ENCODE data around the gene TP53I11.

Gene TP53I11

DNA sequence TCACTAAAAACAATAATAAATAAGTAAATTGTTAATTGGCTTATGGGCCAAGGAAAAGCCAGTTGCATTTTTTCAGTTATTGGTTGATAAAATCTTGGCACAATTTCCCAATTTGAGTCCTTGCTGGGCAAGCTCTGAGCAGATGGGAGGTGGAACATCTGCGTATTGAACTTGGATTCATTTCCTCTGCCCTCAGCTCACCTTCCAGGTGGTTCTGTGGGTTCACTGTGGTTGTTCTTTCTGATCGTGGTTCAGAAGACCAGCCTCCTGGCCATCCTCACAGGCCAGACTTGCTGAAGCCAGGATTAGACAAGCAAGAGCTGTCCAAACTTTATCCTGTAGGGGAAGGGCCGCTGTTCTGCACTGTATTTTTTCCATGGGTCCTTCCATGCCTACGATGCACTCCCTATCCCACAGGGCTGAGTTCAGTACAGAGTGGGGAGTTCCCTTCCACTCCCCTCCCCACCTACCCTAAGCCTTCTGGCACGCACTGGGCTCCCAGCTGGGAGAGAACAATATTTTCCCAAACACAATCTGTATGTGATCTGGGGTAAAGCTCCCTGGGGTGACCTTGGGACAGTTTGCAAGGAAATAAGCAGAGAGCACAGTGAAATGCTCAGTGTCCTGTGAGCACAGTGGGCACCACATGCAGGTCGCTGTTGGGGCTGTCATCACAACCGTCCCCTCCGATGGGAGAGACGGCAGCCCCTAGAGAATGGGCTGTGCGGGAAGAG, 43.5 kb upstream of the TP53I11 start:
- Histone ChIP-seq H4K5ac (ENCODE audit: low read length) (no peak overlapping the region), H3K18ac (ENCODE audit: low read length) (no peak overlapping the region), H3K27ac (ENCODE audit: low read depth, low read length) (no peak overlapping the region), H3K79me2 (ENCODE audit: control insufficient read depth, insufficient read depth, low read length) (no peaks in the 10 kb centered on the region), H2BK120ac (ENCODE audit: low read depth, low read length) (no peak overlapping the region), H3K4me3 (ENCODE audit: low read length) (no peak overlapping the region), H4K8ac (ENCODE audit: low read depth, low read length) (no peak overlapping the region), H3K79me1 (ENCODE audit: low read length) (no peaks in the 10 kb centered on the region), H3K36me3 (ENCODE audit: control insufficient read depth, insufficient read depth, low read length) (no peaks in the 10 kb centered on the region), H2AK5ac (ENCODE audit: low read length) (no peak overlapping the region), H3K27me3 (ENCODE audit: insufficient read depth, low read length, poor library complexity) (no peaks in the 10 kb centered on the region), H2BK5ac (ENCODE audit: low read length) (no peak overlapping the region), H3K9ac (ENCODE audit: low read length) (no peak overlapping the region), H2BK15ac (replicated peaks; ENCODE audit: low read depth) (no peak overlapping the region), H3K23ac (ENCODE audit: low read length) (peak overlapping the region; percentile 15), H3K56ac (ENCODE audit: low read length) (no peak overlapping the region), H3K4ac (ENCODE audit: low read depth, low read length) (no peak overlapping the region), H3K4me2 (ENCODE audit: low read length) (no peak overlapping the region), H3K4me1 (ENCODE audit: control insufficient read depth, low read depth, low read length) (no peaks in the 10 kb centered on the region)
- no CpG with 5 or more reads among the region's 10 CpGs for WGBS (ENCODE audit: extremely low coverage, insufficient coverage, low lambda C conversion rate)
- DNase-seq = no peak

DNA sequence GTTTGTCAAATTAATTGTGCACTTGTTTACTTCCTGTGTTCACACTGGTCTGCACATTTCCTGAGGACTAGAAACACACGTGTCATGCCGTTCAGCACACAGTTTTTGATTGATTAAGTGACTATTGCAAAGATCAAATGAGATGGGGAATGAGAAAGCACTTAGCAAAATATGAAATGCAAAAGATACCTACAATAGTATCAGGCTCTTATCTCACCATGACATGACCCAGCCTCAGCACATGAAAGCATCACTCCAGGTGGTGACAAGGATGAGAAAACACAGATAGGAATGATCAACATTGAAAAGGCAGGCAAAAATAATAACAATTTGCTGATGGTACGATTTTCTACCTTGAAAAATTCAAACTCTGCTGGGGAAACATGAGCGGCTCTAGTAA, 42.1 kb upstream of the TP53I11 start:
- Histone ChIP-seq H2BK15ac (replicated peaks; ENCODE audit: low read depth) (no peak overlapping the region), H3K4me3 (ENCODE audit: low read length) (no peak overlapping the region), H3K27ac (ENCODE audit: low read depth, low read length) (no peak overlapping the region), H3K4me2 (ENCODE audit: low read length) (no peak overlapping the region), H4K5ac (ENCODE audit: low read length) (no peak overlapping the region), H2AK5ac (ENCODE audit: low read length) (no peak overlapping the region), H3K79me1 (ENCODE audit: low read length) (no peaks in the 10 kb centered on the region), H3K4ac (ENCODE audit: low read depth, low read length) (no peak overlapping the region), H3K56ac (ENCODE audit: low read length) (no peak overlapping the region), H2BK120ac (ENCODE audit: low read depth, low read length) (no peak overlapping the region), H3K9ac (ENCODE audit: low read length) (no peak overlapping the region), H3K79me2 (ENCODE audit: control insufficient read depth, insufficient read depth, low read length) (no peaks in the 10 kb centered on the region), H4K8ac (ENCODE audit: low read depth, low read length) (no peak overlapping the region), H3K23ac (ENCODE audit: low read length) (no peak overlapping the region), H3K4me1 (ENCODE audit: control insufficient read depth, low read depth, low read length) (no peaks in the 10 kb centered on the region), H3K27me3 (ENCODE audit: insufficient read depth, low read length, poor library complexity) (no peaks in the 10 kb centered on the region), H3K18ac (ENCODE audit: low read length) (no peak overlapping the region), H3K36me3 (ENCODE audit: control insufficient read depth, insufficient read depth, low read length) (no peaks in the 10 kb centered on the region), H2BK5ac (ENCODE audit: low read length) (no peak overlapping the region)
- DNase-seq = no peak
- WGBS (ENCODE audit: extremely low coverage, insufficient coverage, low lambda C conversion rate) = no CpG with 5 or more reads among the region's 4 CpGs

DNA sequence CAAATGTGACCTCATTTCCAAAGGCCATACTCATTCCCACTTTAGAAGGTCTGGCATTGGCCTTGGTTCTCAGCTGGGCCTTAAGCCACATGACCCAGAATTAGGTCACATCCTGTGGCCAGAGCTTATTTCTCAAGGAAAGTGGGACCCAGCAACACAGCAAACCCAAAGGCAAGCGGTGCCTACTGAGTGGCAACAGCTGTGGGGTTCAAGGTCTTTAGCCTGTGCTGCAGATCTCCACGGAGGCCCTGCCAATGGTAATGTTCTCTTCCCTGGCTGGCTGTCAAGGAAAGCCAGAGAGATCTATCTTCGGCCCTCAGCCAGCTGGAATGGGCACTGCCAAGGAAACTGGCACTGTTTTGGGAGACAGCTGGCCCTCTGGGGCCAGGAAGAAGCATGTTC, 41.5 kb upstream of the TP53I11 start:
- H4K8ac ChIP-seq (ENCODE audit: low read depth, low read length) = no peak overlapping the region
- no peaks in the 10 kb centered on the region for H3K27me3 ChIP-seq (ENCODE audit: insufficient read depth, low read length, poor library complexity)
- no peak overlapping the region for H2BK120ac ChIP-seq (ENCODE audit: low read depth, low read length)
- no peak overlapping the region for H3K27ac ChIP-seq (ENCODE audit: low read depth, low read length)
- no peaks in the 10 kb centered on the region for H3K79me2 ChIP-seq (ENCODE audit: control insufficient read depth, insufficient read depth, low read length)
- H3K79me1 ChIP-seq (ENCODE audit: low read length) = no peaks in the 10 kb centered on the region
- no peak overlapping the region for H3K56ac ChIP-seq (ENCODE audit: low read length)
- H4K5ac ChIP-seq (ENCODE audit: low read length) = no peak overlapping the region
- no peak overlapping the region for H2BK15ac ChIP-seq (replicated peaks; ENCODE audit: low read depth)
- no peaks in the 10 kb centered on the region for H3K4me1 ChIP-seq (ENCODE audit: control insufficient read depth, low read depth, low read length)
- no peak overlapping the region for H3K9ac ChIP-seq (ENCODE audit: low read length)
- H2AK5ac ChIP-seq (ENCODE audit: low read length) = no peak overlapping the region
- no peaks in the 10 kb centered on the region for H3K36me3 ChIP-seq (ENCODE audit: control insufficient read depth, insufficient read depth, low read length)
- H3K4ac ChIP-seq (ENCODE audit: low read depth, low read length) = no peak overlapping the region
- H3K4me2 ChIP-seq (ENCODE audit: low read length) = no peak overlapping the region
- H3K23ac ChIP-seq (ENCODE audit: low read length) = no peak overlapping the region
- no peak overlapping the region for H3K4me3 ChIP-seq (ENCODE audit: low read length)
- no peak overlapping the region for H2BK5ac ChIP-seq (ENCODE audit: low read length)
- H3K18ac ChIP-seq (ENCODE audit: low read length) = no peak overlapping the region
- WGBS (ENCODE audit: extremely low coverage, insufficient coverage, low lambda C conversion rate) = no CpG with 5 or more reads among the region's 3 CpGs
- no peak for DNase-seq

DNA sequence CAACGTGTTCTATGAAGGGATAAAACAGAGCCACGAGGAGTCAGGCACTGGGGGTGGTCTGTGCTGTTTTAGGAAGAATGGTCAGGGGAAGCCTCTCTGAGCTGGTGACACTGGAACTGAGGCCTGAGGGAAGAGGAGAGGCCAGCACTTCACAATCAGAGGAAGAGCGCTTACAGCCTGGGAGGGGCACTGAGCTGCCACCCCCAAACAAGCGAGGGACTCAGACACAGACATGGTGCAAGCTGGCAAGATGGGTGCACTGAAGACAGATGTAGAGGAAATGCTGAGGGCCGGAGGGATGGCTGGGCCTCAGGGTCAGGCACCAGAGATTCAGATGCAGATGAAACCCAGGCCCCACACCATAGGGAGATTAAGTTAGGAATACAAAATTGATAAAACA, 40.0 kb upstream of the TP53I11 start:
- H3K79me2 ChIP-seq (ENCODE audit: control insufficient read depth, insufficient read depth, low read length) = no peaks in the 10 kb centered on the region
- no peak overlapping the region for H3K18ac ChIP-seq (ENCODE audit: low read length)
- H2BK120ac ChIP-seq (ENCODE audit: low read depth, low read length) = no peak overlapping the region
- H3K9ac ChIP-seq (ENCODE audit: low read length) = no peak overlapping the region
- no peaks in the 10 kb centered on the region for H3K27me3 ChIP-seq (ENCODE audit: insufficient read depth, low read length, poor library complexity)
- H2BK5ac ChIP-seq (ENCODE audit: low read length) = no peak overlapping the region
- H3K4me2 ChIP-seq (ENCODE audit: low read length) = no peak overlapping the region
- no peak overlapping the region for H3K4me3 ChIP-seq (ENCODE audit: low read length)
- DNase-seq = no peak
- no peaks in the 10 kb centered on the region for H3K79me1 ChIP-seq (ENCODE audit: low read length)
- no peak overlapping the region for H3K4ac ChIP-seq (ENCODE audit: low read depth, low read length)
- no peak overlapping the region for H3K23ac ChIP-seq (ENCODE audit: low read length)
- H2BK15ac ChIP-seq (replicated peaks; ENCODE audit: low read depth) = no peak overlapping the region
- H2AK5ac ChIP-seq (ENCODE audit: low read length) = no peak overlapping the region
- H3K4me1 ChIP-seq (ENCODE audit: control insufficient read depth, low read depth, low read length) = no peaks in the 10 kb centered on the region
- WGBS (ENCODE audit: extremely low coverage, insufficient coverage, low lambda C conversion rate) = no CpG with 5 or more reads among the region's 5 CpGs
- H3K27ac ChIP-seq (ENCODE audit: low read depth, low read length) = no peak overlapping the region
- H4K5ac ChIP-seq (ENCODE audit: low read length) = no peak overlapping the region
- no peaks in the 10 kb centered on the region for H3K36me3 ChIP-seq (ENCODE audit: control insufficient read depth, insufficient read depth, low read length)
- peak overlapping the region; percentile 10 for H3K56ac ChIP-seq (ENCODE audit: low read length)
- H4K8ac ChIP-seq (ENCODE audit: low read depth, low read length) = no peak overlapping the region

DNA sequence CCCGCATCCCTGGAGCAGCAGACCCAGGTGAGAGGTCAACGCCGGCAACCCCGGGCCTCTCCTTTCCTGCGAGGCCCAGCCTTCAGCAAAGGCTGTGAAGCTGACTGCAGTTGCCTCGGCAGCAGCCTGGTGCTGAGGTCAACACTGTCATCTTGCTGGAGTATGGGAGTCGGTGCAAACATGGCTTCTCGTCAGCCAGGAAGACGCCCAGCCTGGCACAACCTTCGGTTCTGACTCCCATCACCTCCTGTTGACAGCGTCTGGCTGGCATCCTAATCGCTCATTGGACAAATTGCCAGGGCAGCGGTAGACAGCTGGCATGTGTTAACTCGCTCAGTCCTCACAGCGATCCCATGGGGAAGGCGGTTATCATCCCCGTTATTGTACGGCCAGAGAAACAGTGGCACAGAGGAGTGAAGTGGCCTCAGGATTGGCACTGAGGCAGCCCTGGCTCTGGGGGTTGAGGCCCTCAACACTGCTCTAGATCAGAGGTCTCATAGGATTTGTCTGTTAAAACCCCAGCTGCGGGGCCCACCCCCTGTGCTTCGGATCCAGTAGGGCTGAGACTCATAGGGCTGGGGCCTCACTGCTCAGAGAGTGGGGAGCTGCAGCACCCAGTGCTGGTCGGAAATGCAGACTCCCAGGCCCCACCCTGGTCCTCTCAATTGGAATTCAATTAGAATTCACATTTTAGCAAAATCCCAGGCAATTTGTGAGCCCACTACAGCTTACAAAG, 39.3 kb upstream of the TP53I11 start:
- Histone ChIP-seq H3K4me3 (ENCODE audit: low read length) (no peak overlapping the region), H3K23ac (ENCODE audit: low read length) (no peak overlapping the region), H3K9ac (ENCODE audit: low read length) (no peak overlapping the region), H2BK15ac (replicated peaks; ENCODE audit: low read depth) (no peak overlapping the region), H2AK5ac (ENCODE audit: low read length) (no peak overlapping the region), H3K4me2 (ENCODE audit: low read length) (no peak overlapping the region), H3K4ac (ENCODE audit: low read depth, low read length) (no peak overlapping the region), H3K27ac (ENCODE audit: low read depth, low read length) (no peak overlapping the region), H4K8ac (ENCODE audit: low read depth, low read length) (no peak overlapping the region), H3K18ac (ENCODE audit: low read length) (no peak overlapping the region), H2BK5ac (ENCODE audit: low read length) (no peak overlapping the region), H3K27me3 (ENCODE audit: insufficient read depth, low read length, poor library complexity) (no peaks in the 10 kb centered on the region), H3K56ac (ENCODE audit: low read length) (no peak overlapping the region), H3K36me3 (ENCODE audit: control insufficient read depth, insufficient read depth, low read length) (no peaks in the 10 kb centered on the region), H3K4me1 (ENCODE audit: control insufficient read depth, low read depth, low read length) (no peaks in the 10 kb centered on the region), H3K79me1 (ENCODE audit: low read length) (no peaks in the 10 kb centered on the region), H2BK120ac (ENCODE audit: low read depth, low read length) (no peak overlapping the region), H4K5ac (ENCODE audit: low read length) (no peak overlapping the region), H3K79me2 (ENCODE audit: control insufficient read depth, insufficient read depth, low read length) (no peaks in the 10 kb centered on the region)
- WGBS (ENCODE audit: extremely low coverage, insufficient coverage, low lambda C conversion rate) = no CpG with 5 or more reads among the region's 21 CpGs
- DNase-seq = no peak
